Activated CD4-positive, alpha-beta T cell treated with anti-CD3 and anti-CD28 coated beads, Interleukin-10, Interleukin-2, amounts not matched to agents 100 ng/mL and 50 ng/mL, durations not matched to agents 16 hours and 8 hours (primary cell): ENCODE data around the gene TRIOBP.

Source experiments
- DNase-seq: peaks from one replicate; pipeline ENCODE4 v3.0.0-alpha.2; 2020

The TRIOBP gene

DNA sequence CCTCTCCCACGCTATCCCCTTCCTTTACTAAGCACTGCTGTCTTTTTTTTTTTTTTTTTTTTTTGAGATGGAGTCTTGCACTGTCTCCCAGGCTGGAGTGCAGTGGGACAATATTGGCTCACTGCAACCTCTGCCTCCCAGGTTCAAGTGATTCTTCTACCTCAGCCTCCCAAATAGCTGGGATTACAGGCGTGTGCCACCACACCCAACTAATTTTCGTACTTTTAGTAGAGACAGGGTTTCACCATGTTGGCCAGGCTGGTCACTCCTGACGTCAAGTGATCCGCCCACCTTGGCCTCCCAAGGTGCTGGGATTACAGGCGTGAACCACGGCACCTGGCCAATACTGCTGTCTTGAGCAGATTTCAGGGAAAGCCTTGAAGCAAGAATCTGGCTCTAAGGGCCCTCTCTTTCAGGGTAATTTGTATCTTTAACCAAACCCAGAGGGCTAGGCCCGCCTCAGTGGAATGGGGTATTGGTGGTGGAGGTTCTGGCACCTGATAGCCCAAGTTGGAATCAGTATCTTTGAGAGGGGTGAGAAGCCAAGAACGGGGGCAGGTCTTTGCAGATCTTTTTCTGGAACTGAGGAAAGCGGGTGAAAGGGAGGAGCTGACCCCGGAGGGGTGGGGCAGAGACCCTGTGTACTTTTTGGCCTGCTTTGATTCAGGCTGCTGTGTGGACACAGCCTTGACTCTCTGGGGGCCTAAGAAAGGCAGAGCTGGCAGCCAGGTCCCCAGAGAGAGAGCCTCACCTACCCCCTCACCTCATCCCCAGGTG, 37.0 kb downstream of the TRIOBP start:
- DNase-seq: no peak

DNA sequence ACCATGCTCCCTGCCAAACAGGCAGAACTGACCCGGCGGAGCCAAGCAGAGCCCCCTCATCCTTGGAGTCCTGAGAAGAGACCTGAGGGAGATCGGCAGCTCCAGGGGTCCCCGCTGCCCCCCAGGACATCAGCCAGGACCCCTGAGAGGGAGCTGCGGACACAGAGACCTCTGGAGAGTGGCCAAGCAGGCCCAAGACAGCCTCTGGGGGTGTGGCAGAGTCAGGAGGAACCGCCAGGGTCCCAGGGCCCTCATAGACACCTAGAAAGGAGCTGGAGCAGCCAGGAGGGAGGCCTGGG, 37.5 kb downstream of the TRIOBP start:
- no peak for DNase-seq

DNA sequence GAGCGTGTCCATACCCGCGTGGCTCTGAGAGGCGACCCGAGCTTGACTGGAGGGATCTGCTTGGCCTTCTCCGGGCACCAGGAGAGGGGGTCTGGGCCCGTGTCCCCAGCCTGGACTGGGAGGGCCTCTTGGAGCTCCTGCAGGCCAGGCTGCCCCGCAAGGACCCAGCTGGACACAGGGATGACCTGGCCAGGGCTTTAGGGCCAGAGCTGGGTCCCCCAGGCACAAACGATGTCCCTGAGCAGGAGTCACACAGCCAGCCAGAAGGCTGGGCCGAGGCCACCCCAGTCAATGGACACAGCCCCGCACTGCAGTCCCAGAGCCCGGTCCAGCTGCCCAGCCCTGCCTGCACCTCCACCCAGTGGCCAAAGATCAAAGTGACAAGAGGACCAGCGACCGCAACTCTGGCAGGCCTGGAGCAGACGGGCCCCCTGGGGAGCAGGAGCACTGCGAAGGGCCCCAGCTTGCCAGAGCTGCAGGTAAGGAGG, 38.2 kb downstream of the TRIOBP start:
- no peak for DNase-seq

DNA sequence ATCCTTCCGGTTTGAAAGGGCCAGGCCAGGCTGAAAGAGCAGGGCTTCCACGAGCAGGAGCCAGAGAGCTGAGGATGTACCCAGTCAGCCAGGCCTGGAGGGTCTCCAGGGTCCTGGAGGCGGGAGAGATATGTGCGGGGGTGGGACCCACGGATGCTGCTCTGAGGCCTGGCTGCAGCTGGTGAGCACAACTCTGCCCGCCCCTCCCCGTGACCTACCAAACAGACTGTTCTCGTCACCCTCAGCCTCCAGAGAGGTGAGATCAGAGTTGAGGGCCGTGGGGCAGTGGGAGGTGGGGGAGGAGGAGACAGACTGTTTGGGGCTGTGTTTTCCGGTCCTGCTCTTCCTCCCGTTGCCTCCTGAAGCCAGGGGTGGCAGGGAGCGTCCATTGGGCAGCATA, 42.2 kb downstream of the TRIOBP start:
- DNase-seq: no peak

DNA sequence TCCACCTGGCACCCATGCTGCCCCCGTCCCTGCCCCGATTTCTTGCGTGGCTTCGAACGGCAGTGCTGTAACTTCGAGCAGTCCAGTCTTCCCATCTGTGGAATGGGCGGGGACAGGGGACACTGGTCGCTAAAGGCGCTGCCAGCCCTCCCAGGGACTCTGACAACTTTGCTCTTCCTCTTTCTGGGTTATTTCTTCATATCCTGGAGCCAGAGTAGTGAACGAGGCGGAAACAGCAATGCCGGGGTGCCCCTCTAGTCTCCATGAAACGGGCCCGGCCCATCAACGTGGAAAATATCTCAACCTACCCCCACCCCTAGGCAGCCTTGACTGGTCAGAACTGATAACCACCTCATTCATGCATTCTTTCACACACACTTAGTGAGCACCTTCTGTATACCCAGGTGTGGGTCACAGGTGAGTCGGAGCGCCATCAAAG, 42.8 kb downstream of the TRIOBP start:
- no peak for DNase-seq

DNA sequence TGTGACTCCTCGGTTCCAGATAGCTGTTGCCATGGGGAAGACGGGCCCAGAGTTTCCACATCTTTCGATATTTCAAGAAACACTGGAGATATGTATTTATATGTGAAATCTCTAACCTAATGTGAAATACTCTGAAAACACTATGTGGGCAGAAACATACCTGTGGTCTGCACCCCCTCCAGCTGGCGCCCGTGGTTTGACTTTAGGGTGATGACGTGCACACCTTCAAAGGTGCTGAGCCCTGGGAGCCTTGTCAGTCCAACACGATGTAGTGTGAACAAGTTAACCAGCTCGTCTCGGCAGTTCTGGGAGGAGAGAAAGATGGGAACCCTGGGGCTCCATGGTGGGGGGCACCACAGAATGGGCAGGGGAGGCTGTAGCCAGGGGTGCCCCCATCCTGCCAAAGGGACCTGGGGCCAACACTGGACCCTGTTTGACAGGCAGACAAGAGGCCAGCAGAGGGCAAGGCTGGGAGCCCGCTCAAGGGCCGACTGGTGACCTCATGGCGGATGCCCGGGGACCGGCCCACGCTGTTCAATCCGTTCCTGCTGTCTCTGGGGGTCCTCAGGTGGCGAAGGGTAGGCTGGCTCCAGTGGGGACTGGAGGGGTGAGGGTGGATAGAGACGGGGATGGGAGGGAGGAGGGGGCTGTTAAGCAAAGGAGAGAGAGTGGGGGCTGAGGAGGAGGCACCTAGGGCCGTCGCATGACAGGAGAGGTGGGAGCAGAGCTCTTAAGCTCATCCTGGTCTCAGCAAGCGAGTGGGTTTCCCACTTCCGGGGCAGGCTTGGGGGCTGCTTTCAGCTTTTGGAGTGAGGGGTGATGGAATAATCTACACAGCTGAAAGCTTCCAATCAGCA, 43.8 kb downstream of the TRIOBP start:
- no peak for DNase-seq

DNA sequence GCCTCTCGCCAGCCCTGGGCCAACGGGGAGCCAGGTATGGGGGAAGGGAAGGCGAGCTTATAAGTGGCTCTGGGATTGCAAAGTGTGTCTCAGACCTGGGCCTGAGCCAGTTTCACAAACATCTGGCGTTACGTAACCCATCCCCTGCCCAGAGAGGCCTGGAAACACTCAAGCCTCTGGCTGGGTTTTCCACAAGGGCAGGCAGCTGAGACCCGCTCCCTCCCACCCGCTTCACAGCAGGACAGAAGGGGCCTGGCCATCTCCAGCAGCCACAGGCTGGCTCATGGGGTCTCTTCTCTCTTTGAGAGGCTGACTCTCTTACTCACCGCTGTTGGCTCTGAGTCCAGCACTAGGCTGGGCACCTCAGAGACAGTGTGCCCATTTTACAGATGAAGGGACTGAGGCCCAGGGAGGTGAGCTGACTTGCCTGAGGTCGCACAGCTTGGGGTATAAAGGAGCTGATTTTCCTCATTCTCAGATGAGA, 44.5 kb downstream of the TRIOBP start:
- no peak for DNase-seq

DNA sequence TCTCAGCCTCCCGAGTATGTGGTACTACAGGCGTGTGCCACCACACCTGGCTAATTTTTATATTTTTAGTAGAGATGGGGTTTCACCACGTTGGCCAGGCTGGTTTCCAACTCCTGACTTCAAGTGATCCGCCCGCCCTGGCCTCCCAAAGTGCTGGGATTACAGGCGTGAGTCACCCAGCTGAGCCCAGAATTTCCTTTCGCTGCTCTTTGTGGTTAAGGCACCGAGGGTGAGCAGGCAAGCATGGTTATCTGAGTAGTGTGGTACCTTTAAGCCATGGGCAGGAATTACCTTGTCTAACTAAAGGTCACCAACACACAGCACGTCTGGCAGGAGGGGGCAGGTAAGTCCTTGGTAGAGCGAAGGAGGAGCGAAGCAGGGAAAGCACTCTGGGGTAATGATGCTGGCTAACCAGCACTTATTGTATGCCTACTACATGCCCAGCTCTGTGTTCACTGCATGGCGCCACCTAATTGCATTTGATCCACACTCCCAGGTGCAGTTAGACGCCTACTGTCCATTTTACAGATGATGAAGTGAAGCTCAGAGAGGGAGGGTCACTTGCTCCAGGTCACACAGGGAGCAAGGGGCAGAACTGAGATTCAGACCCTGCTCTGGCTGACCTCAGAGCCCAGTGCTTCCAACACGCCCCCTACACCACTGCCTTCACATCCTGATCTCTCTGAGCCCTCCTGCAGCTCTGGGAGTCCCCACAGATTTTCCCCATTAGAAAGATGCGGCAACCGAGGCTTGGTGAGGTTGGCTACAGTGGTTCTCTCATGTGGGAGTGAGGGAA, 45.7 kb downstream of the TRIOBP start:
- DNase-seq: no peak

DNA sequence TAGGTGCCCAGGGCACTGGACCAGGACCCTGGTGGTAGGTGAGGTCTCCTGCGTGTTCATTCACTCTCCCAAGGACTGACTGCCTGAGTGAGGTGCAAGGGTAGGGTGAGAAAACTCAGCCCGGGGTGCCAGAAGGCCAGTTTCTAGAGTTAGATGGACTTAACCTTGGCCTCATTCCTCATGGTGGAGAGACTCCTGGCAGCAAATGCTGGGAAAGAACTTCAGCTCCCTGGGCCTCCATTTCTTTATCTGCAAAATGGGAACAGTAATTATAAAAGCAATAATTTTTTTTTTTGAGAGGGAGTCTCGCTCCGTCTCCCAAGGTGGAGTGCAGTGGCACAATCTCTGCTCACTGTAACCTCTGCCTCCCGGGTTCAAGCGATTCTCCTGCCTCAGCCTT, 47.7 kb downstream of the TRIOBP start:
- no peak for DNase-seq

DNA sequence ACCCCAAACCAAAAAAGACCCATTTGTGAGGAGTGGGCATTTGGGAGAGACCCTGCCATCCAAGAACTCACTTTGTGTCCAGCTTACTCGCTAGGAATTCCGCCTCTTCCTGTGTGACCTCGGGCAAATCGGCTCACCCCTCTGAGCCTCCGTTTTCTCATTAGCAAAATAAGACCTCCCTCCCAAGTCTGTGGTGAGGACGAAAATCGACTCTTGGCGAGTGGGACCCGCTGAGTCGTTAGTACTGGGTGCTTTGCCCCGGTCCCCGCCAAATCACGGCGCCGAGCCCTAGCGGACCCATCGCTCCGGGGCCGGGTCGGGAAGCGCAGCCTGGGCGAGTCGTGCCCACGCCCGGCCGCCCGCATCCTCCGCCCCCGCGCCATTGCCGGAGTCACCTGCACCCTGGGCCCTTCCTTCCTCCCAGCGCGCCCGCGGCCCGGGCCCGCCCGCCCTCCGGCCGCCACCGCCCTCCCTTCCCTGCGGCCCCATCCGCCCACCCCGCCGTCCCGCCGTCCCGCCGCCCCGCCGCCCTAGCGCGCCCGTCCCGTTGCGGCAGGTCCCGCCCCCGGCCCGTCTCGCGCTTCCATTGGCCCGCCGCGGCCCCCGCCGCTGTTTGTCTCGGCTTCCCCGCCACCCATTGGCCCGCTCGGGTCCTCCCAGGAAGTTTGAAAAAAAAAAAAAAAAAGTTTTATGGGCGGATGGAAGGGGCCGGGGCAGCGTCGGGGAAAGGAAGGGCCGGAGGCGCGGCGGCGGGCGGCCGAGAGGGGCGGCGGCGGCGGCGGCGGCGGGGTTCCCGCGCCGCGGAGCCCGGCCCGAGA, 48.9 kb downstream of the TRIOBP start:
- DNase-seq: peak; percentile 94

DNA sequence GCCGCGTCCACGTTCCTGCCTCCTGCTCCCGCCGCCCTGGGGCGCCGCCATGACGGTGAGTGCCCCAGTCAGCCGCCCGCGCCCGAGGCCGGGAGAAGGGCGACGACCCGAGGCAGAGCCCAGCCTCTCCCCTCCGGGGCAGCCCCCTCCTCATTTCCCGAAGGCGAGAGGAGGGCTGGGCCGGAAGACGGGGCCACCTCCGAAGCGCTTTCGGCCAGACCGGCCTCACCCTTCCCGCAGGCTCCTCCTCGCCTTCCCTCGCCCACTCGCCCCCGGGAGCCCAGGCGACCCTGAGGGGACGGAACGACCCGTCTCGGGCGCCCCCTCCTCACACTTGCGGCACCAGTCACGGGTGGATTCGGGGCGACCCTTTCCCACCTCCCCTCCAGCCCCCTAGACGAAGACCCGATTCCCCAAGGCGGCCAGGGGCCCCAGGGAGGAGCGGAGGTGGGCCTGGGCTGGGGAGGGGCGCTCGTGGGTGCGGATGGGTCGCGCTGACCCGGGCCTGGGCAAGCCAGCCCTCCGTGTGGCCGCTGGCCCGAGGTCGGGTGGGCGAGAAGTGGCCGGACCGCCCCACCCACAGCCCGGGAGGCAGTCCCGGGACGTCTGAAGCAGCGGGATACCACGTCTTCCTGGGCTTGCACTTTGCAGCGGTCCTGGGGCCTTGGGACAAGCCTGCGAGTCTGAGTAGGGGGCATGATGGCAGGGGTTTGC, 49.7 kb downstream of the TRIOBP start:
- DNase-seq: peak; percentile 17

DNA sequence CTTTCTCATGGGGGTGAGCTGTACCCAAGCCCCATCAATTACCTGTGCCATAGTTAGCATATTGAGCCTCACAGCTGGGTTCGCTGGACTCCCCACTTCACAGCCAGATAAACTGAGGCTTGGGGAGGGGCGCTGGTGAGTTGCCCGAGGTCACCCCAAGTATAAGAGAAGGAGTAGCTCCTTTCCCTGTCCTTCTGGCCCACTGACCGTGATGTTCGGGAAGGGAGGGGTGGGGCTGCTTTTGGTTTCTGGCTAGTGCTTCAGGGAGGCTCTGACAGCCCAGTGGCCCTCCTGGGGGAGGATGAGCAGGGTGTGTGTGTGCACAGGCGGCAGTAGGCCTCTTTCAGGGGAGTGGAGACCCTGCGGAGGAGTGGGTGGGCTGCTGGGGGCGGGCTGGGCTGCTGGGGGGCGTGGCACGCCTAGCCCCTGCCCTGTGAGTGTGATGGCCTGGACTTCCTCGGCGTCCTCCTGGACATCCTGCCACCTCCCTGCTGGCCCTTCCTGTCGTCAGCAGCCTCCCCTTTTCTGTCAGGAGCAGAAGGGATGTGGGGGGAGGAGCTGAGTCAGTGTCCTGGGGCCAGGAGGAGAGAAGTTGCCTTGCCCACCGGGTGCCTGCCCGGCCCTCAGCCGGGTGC, 50.3 kb downstream of the TRIOBP start:
- DNase-seq: peak; percentile 9

DNA sequence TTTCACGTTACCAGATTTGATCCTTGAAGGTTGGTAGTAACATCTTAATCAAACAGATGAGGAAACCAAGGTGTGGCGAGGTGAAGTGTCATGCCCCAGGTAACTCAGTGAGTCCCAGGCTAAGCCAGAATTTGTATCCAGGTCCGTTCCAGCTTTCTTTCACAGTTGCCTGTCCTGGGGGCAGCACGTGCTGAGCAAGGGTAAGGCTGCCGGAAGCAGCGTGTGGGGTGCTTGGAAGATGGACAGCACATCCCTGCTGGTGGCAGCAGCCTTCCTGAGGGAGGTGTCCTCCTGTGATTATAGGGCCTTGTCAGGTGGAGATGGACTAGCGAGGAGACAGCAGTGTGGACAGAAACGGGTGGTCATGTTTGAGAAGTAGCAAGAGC, 50.9 kb downstream of the TRIOBP start:
- DNase-seq: no peak

DNA sequence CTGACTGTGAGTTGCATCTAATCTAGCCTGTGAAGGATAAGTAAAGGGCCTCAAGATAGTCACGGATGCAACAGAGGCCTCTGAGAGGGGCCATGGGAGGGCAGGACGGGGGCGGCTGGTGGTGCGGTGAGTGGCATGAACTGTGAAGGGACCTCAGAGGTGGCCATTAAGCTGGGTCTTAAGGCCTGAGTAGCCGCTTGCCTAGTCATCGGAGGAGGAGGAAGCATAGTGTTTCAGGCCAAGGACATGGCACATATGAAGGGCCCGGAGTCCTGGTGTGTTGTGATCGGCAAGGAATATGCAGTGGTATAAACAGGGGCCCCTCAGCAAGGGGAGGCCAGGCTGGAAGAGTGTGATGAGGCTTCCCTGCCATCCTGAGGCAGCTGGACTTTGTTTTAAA, 51.8 kb downstream of the TRIOBP start:
- no peak for DNase-seq

DNA sequence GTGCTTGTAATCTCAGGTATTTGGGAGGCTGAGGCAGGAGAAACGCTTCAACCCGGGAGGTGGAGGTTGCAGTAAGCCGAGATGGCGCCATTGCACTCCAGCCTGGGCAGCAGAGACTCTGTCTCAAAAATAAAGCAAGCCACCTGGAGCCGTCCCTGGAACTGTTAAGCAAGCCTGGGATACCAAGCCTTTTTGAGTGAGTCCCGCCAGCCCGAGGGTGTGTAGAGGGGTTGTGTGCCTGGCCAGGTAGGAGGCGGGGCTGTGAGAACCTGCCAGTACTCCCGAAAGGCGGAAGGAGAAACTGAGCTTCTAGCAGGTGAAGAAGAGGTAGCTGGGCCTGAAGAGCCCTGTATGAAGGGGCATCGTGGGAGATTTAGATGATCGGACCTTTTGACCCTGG, 52.4 kb downstream of the TRIOBP start:
- DNase-seq: no peak

DNA sequence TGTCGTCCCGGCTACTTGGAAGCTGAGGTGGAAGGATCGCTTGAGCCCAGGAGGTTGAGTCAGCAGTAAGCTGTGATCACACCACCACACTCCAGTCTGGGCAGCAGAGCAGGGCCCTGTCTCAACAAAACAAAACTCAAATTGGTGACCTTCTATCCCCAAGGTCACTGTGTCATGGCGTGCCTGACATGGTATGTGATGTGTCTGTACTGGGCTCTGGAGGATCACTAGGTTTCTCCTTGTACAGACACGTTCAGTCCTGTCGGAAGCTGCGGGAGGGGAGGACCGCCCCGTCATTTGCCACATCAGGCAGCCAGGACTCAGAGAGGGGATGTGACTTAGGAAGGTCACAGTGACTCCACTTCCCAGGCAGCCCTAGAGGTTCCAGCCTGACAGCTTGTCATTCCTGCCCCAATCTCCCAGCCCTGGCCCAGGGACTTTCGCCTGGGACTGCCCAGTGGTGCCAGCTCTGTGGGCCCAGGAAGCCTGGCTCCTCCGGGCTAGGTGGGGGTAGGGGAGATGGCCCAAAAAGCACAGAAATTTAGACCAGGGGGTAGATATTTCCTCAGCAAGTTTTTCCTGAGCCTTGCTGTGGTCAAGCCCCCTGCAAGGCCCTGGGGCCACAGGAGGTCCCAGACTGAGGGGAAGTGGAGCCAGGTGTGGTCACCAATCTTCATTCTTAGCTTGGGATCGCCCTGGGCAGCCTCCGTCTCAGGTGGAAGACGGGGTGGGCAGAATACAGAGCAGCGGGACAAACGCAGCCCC, 53.2 kb downstream of the TRIOBP start:
- no peak for DNase-seq

DNA sequence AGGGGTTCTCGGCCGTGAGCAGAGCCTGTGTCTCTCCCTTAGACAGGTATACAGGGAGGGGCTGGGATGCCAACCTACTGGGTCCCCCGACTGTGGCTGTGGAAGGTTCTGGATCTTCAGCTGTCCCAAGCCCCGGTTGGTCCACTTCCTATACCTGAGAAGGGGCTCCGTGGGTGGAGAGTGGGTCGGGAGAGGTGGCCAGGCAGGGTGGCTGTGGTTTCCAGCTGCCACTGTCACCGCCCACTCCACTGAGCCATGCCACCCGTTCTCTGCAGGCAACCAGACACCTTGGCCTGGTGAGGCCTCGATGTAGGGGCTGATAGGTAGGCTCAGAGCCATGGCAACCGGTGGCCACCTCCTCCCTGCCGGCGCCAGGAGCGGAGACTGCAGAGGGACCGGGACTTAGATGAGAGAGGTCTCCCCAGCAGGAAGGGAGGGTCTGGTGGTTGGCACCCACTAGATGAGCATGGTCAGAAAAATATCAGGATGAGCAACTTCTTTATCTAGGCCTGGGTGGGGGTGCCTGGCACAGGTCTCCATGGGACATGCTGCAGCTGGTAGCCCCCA, 53.8 kb downstream of the TRIOBP start:
- DNase-seq: no peak

DNA sequence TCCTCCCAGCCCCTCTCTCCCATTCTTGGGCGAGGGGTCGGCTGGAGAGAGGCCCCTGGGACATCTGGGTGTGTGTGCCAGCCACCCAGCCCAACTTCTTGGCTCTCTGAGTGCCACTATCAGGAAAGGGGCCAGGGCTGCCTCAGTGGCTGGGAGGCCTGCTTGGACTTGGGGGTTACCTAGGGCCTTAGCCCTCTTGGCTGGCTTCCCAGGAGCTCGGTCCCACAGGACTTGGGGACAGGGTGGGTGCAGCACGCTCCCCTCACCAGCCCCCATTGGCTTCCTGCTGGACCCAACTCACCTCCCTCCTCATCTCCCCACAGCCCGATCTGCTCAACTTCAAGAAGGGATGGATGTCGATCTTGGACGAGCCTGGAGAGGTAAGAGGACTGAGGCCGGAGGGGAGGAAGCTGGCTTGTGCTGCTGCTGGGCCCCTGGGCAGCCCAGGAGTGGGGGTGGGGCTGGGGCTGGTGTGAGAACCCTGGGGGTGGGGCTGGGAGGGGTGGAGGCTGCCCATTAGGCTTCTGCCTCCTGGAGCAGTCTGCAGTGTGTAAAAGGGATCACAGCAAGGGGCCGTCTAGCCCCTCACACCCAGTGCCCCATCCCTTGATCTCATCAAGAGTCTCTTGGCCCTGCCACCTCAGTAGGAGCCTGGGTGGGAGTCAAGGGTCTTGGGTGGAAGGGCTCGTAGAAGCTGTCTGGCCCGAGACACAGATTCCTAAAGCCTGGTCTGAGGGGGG, 54.8 kb downstream of the TRIOBP start:
- no peak for DNase-seq
